Sigmoid colon (tissue), 7 donors: ENCODE data around the gene ASCL2. TPM values are rescaled to one million over a fixed set of nuclear protein-coding genes. Genes with fewer than 3 reads are reported as not detected.
A peak's percentile ranks its signal among the peaks of the same experiment; 100 is the strongest.
"Not testable (repeated sequence)": the region's sequence is repeated elsewhere in the genome, so short reads cannot be mapped to it uniquely, and the experiment has no call there.

Source experiments
- DNase-seq: peaks from one replicate; pipeline ENCODE4 v3.0.0-alpha.2; 2019
- H3K27ac ChIP-seq, 4 donors: fragments of 200-600 bp; sonication (generic); one replicate each; pipeline ENCODE4 v1.5.1; 2016 to 2019; ENCODE audit warnings: mild to moderate bottlenecking in 1 of 4
- H3K27me3 ChIP-seq, 3 donors: fragments of 200-600 bp; sonication (generic); one replicate each; pipeline ENCODE4 v1.5.1; 2019; ENCODE audit warnings: mild to moderate bottlenecking in 1 of 3
- H3K36me3 ChIP-seq, 4 donors: fragments of 200-600 bp; sonication (generic); one replicate each; pipeline ENCODE4 v1.5.1; 2016 to 2019
- H3K4me1 ChIP-seq, 4 donors: fragments of 200-600 bp; sonication (generic); one replicate each; pipeline ENCODE4 v1.5.1; 2017 to 2019
- H3K4me3 ChIP-seq, 4 donors: fragments of 200-600 bp; sonication (generic); one replicate each; pipeline ENCODE4 v1.5.1; 2017 to 2019; ENCODE audit warnings: mild to moderate bottlenecking in 2 of 4, moderate library complexity in 1 of 4
- H3K9me3 ChIP-seq, 4 donors: fragments of 200-600 bp in 3 of 4; sonication (generic) in 3 of 4; one replicate each; pipeline versions ENCODE4 v1.5.1 to v1.6.1; 2013 to 2019
- CTCF ChIP-seq, 4 experiments: fragments of 450-650 bp in 3 of 4; fragments of 200-600 bp in 1 of 4; IDR thresholded peaks; one replicate each; pipeline ENCODE4 v1.5.1; 2016 to 2019; ENCODE audit warnings: antibody characterized with exemption in 4 of 4, mild to moderate bottlenecking in 3 of 4, moderate library complexity in 2 of 4
- EP300 ChIP-seq, 4 donors: sonication (generic); formaldehyde crosslinking; IDR thresholded peaks; one replicate each; pipeline ENCODE4 v1.6.1; 2017; ENCODE audit warnings: antibody characterized with exemption in 4 of 4
- POLR2A ChIP-seq, 2 donors: fragments of 450-650 bp; IDR thresholded peaks; one replicate each; pipeline ENCODE4 v1.6.1; 2016; ENCODE audit warnings: antibody characterized with exemption in 2 of 2, mild to moderate bottlenecking in 2 of 2, moderate library complexity in 2 of 2
- POLR2AphosphoS5 ChIP-seq, 4 donors: sonication (generic); formaldehyde crosslinking; IDR thresholded peaks; one replicate each; pipeline ENCODE4 v1.6.1; 2017; ENCODE audit warnings: antibody characterized with exemption in 4 of 4
- WGBS, 2 donors: extraction: QIAGEN DNeasy Blood & Tissue Kit; methylation state at CpG; one replicate each; pipeline ENCODE4 v1.1.7; 2013; 5-methylcytosine and 5-hydroxymethylcytosine counted together
- intact Hi-C: fragments of 100-400 bp; cut with DNase I; formaldehyde crosslinking; loops from one replicate; pipeline ENCODE4 v1.15.1; 2023
- polyA plus RNA-seq, 3 donors: library from polyadenylated mRNA; stranded (reverse); fragments of 200-250 nt; gene quantifications; one replicate each; pipeline ENCODE4 v1.2.3, GENCODE V29; 2013
- total RNA-seq, 4 donors: library from RNA; depleted of rRNA; stranded (reverse); fragments of >200 nt; gene quantifications; one replicate each; pipeline ENCODE4 v1.1.0, GENCODE V29; 2016
- donor health status: healthy with polysubstance abuse.
- donor health status: Bipolar disorder and iron deficiency.
- donor health status: healthy.

Gene ASCL2
- total and polyA plus RNA-seq, 7 donors, result 0.28 to 4.8 (median 1.2) TPM; not detected in 2

- Histone ChIP-seq H3K27ac (no peak overlapping the region), H3K36me3 (no peaks in the 10 kb centered on the region), H3K4me3 (no peak overlapping the region), H3K9me3 (no peaks in the 10 kb centered on the region), H3K27me3 (peaks cover 0 to 28% (median 0%) of the 10 kb centered on the region in 3 donors), H3K4me1 (no peaks in the 10 kb centered on the region)
- WGBS, 2 donors, result 57 to 88% methylated on average over 6 of the region's 6 CpGs
- DNase-seq, result no peak
- TF ChIP-seq POLR2AphosphoS5 (IDR thresholded peaks at IDR 0.05) (no peak), EP300 (IDR thresholded peaks at IDR 0.05) (no peak), POLR2A (IDR thresholded peaks at IDR 0.05) (no peak), CTCF (IDR thresholded peaks at IDR 0.05) (no peak)
- intact Hi-C loops, result no loop called here
Measured at GRCh38 chr11:2289350-2289749, 19.0 kb upstream of the ASCL2 start.

- peak; percentile 61 for DNase-seq
- WGBS, 2 donors, result 58 to 75% methylated on average over 16 of the region's 16 CpGs
- no peak overlapping the region for H3K4me3 ChIP-seq
- H3K27me3 ChIP-seq, result peaks cover 0 to 32% (median 0%) of the 10 kb centered on the region in 3 donors
- H3K9me3 ChIP-seq, result peaks cover 0 to 3% (median 0%) of the 10 kb centered on the region in 4 donors
- H3K27ac ChIP-seq, result no peak overlapping the region
- TF ChIP-seq POLR2AphosphoS5 (IDR thresholded peaks at IDR 0.05) (no peak), POLR2A (IDR thresholded peaks at IDR 0.05) (no peak), EP300 (IDR thresholded peaks at IDR 0.05) (no peak), CTCF (IDR thresholded peaks at IDR 0.05) (no peak)
- no peaks in the 10 kb centered on the region for H3K36me3 ChIP-seq
- H3K4me1 ChIP-seq, result no peaks in the 10 kb centered on the region
- intact Hi-C loops, result no loop called here
Measured at GRCh38 chr11:2287091-2287490, 16.7 kb upstream of the ASCL2 start.

GRCh38 chr11:2286350-2286749, 16.0 kb upstream of the ASCL2 start:
- peak; percentile 37 for DNase-seq
- WGBS, 2 donors, result 90% methylated on average over 13 of the region's 13 CpGs
- peaks cover 0 to 32% (median 0%) of the 10 kb centered on the region in 3 donors for H3K27me3 ChIP-seq
- H3K27ac ChIP-seq, H3K4me1 ChIP-seq, H3K4me3 ChIP-seq, intact Hi-C loops, H3K36me3 ChIP-seq, H3K9me3 ChIP-seq: not testable (repeated sequence)

GRCh38 chr11:2280208-2280607, 9.8 kb upstream of the ASCL2 start:
- TF ChIP-seq EP300 (IDR thresholded peaks at IDR 0.05), result no peak
- TF ChIP-seq POLR2A (IDR thresholded peaks at IDR 0.05), result no peak
- no peak for TF ChIP-seq POLR2AphosphoS5 (IDR thresholded peaks at IDR 0.05)
- no peak for TF ChIP-seq CTCF (IDR thresholded peaks at IDR 0.05)
- Histone ChIP-seq H3K4me3 (no peak overlapping the region), H3K36me3 (no peaks in the 10 kb centered on the region), H3K27ac (no peak overlapping the region), H3K4me1 (no peaks in the 10 kb centered on the region), H3K9me3 (peaks cover 0 to 5% (median 4%) of the 10 kb centered on the region in 4 donors), H3K27me3 (peaks cover 0 to 6% (median 0%) of the 10 kb centered on the region in 3 donors)
- 79 to 83% methylated on average over 2 of the region's 2 CpGs for WGBS, 2 donors
- intact Hi-C loops, result no loop called here
- no peak for DNase-seq

DNA sequence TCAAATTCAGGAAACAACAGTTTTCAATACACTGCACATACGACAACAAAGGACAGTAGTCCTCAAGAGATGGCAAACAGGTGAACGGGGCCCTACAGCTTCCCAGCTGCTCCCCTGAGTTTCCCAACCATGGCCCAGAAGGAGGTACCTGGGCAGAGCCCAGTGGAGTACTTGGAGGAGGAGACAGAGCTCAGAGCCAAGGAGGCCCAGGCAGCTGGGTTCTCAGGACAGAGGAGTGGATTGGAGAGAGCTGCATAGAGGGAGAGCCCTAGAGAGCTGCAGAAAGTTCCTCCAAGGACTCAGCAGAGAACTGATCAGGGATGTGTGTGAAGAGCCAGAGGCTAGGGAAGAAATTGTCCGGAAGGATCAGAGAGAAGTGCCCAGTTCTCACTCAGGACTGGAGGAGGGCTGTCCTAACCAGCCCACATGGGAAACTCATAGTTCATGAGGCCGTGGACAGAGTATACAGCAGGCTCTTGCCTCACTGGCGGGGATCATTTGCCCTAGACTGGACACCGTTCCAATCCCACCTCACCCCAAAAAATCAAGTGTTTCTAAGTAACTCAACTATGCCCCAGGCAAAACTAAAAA, 7.6 kb upstream of the ASCL2 start:
- no peaks in the 10 kb centered on the region for H3K4me1 ChIP-seq
- H3K36me3 ChIP-seq, result no peaks in the 10 kb centered on the region
- peak; percentile 38 for DNase-seq
- H3K27ac ChIP-seq, result no peak overlapping the region
- TF ChIP-seq EP300 (IDR thresholded peaks at IDR 0.05) (no peak), POLR2AphosphoS5 (IDR thresholded peaks at IDR 0.05) (no peak), CTCF (IDR thresholded peaks at IDR 0.05) (no peak), POLR2A (IDR thresholded peaks at IDR 0.05) (no peak)
- no peak overlapping the region for H3K4me3 ChIP-seq
- intact Hi-C loops, result no loop called here
- WGBS, 2 donors, result 89 to 91% methylated on average over 6 of the region's 6 CpGs
- peaks cover 0 to 7% (median 0%) of the 10 kb centered on the region in 3 donors for H3K27me3 ChIP-seq
- peaks cover 0 to 5% (median 4%) of the 10 kb centered on the region in 4 donors for H3K9me3 ChIP-seq
